ENCODE results near the gene AAK1. TPM values are rescaled to one million over a fixed set of nuclear protein-coding genes. Genes with fewer than 3 reads are reported as not detected.

Gene AAK1
- total RNA-seq, 1 experiment from 2014 or later, result 46.8 TPM

- Histone ChIP-seq H3K4me3 (ENCODE audit: low read length) (no peak overlapping the region), H4K20me1 (ENCODE audit: low read length) (no peaks in the 10 kb centered on the region), H2AFZ (ENCODE audit: low read length) (no peak overlapping the region), H3F3A (ENCODE audit: low read length, unreplicated experiment) (peaks cover 4% of the 10 kb centered on the region), H3K4me1 (ENCODE audit: insufficient read depth, low read length) (peaks cover 15% of the 10 kb centered on the region), H3K79me2 (ENCODE audit: low read length) (no peaks in the 10 kb centered on the region), H3K4me2 (ENCODE audit: low read length) (no peak overlapping the region), H3K9me2 (replicated peaks; ENCODE audit: low read length) (no peaks in the 10 kb centered on the region), H3K27me3 (ENCODE audit: low read length) (no peaks in the 10 kb centered on the region), H3K9me3 (ENCODE audit: low read length) (no peaks in the 10 kb centered on the region), H3K9ac (ENCODE audit: low read length) (no peak overlapping the region), H3K36me3 (ENCODE audit: low read depth, low read length) (no peaks in the 10 kb centered on the region), H3K27ac (ENCODE audit: low read length) (no peak overlapping the region)
- DNase-seq (no peak), ATAC-seq (no peak)
- TF ChIP-seq CTCF (conservative IDR thresholded peaks at IDR 0.05; ENCODE audit: low read depth, low read length), result no peak
- no peak for TF ChIP-seq EZH2phosphoT487 (IDR thresholded peaks at IDR 0.05; ENCODE audit: borderline replicate concordance, low read length)
- no peak for TF ChIP-seq EZH2 (IDR thresholded peaks at IDR 0.05; ENCODE audit: low read length, unreplicated experiment)
- intact Hi-C loops (cut with micrococcal nuclease), result no loop called here
- BruUV-seq (replicated peaks), result no TSS peak
- CTCF ChIA-PET, result no interaction called here
- POLR2A ChIA-PET (ENCODE audit: unreplicated experiment), result no interaction called here
These were observed 26.1 kb upstream of the AAK1 start for GRCh38 chr2:69669666-69670065.

GRCh38 chr2:69668598-69668997 lies 25.1 kb upstream of the AAK1 start:
- CTCF ChIA-PET, result interaction anchor here (1.0 kb wide), 1 partner anchor 56 kb away, joined by 3 read pairs; no protein-coding TSS in a partner anchor
- H3K27me3 ChIP-seq (ENCODE audit: low read length), result no peaks in the 10 kb centered on the region
- no peak overlapping the region for H3K4me2 ChIP-seq (ENCODE audit: low read length)
- H3K36me3 ChIP-seq (ENCODE audit: low read depth, low read length), result no peaks in the 10 kb centered on the region
- TF ChIP-seq CTCF (conservative IDR thresholded peaks at IDR 0.05; ENCODE audit: low read depth, low read length), result no peak
- no peak for TF ChIP-seq EZH2phosphoT487 (IDR thresholded peaks at IDR 0.05; ENCODE audit: borderline replicate concordance, low read length)
- no peak for TF ChIP-seq EZH2 (IDR thresholded peaks at IDR 0.05; ENCODE audit: low read length, unreplicated experiment)
- intact Hi-C loops (cut with micrococcal nuclease), result loop anchor here (1.0 kb wide), 1 partner anchor 16 kb away; no protein-coding TSS in a partner anchor
- ATAC-seq, result peak; percentile 8
- no peaks in the 10 kb centered on the region for H3K9me2 ChIP-seq (replicated peaks; ENCODE audit: low read length)
- peaks cover 15% of the 10 kb centered on the region for H3K4me1 ChIP-seq (ENCODE audit: insufficient read depth, low read length)
- no peak overlapping the region for H3K4me3 ChIP-seq (ENCODE audit: low read length)
- POLR2A ChIA-PET (ENCODE audit: unreplicated experiment), result no interaction called here
- no peaks in the 10 kb centered on the region for H3K9me3 ChIP-seq (ENCODE audit: low read length)
- no peak overlapping the region for H3K9ac ChIP-seq (ENCODE audit: low read length)
- peaks cover 4% of the 10 kb centered on the region for H3F3A ChIP-seq (ENCODE audit: low read length, unreplicated experiment)
- no peaks in the 10 kb centered on the region for H4K20me1 ChIP-seq (ENCODE audit: low read length)
- DNase-seq, result peak; percentile 26
- no TSS peak for BruUV-seq (replicated peaks)
- H3K79me2 ChIP-seq (ENCODE audit: low read length), result no peaks in the 10 kb centered on the region
- peak overlapping the region; percentile 12; the same call in 1 of the 2 replicates for H3K27ac ChIP-seq (ENCODE audit: low read length)
- H2AFZ ChIP-seq (ENCODE audit: low read length), result no peak overlapping the region

GRCh38 chr2:69667805-69668382 lies 24.4 kb upstream of the AAK1 start:
- H3K9me3 ChIP-seq (ENCODE audit: low read length), result no peaks in the 10 kb centered on the region
- CTCF ChIA-PET, result interaction anchor here (1.0 kb wide), 1 partner anchor 57 kb away, joined by 3 read pairs; no protein-coding TSS in a partner anchor
- no peaks in the 10 kb centered on the region for H3K27me3 ChIP-seq (ENCODE audit: low read length)
- ATAC-seq (peak; percentile 95), DNase-seq (peak; percentile 89)
- peak overlapping the region; percentile 45 for H3K27ac ChIP-seq (ENCODE audit: low read length)
- POLR2A ChIA-PET (ENCODE audit: unreplicated experiment), result no interaction called here
- no peaks in the 10 kb centered on the region for H3K9me2 ChIP-seq (replicated peaks; ENCODE audit: low read length)
- H3K4me2 ChIP-seq (ENCODE audit: low read length), result peak overlapping the region; percentile 49
- TF ChIP-seq EZH2 (IDR thresholded peaks at IDR 0.05; ENCODE audit: low read length, unreplicated experiment), result no peak
- no peak for TF ChIP-seq CTCF (conservative IDR thresholded peaks at IDR 0.05; ENCODE audit: low read depth, low read length)
- no peak for TF ChIP-seq EZH2phosphoT487 (IDR thresholded peaks at IDR 0.05; ENCODE audit: borderline replicate concordance, low read length)
- H3K4me1 ChIP-seq (ENCODE audit: insufficient read depth, low read length), result peaks cover 15% of the 10 kb centered on the region
- H4K20me1 ChIP-seq (ENCODE audit: low read length), result no peaks in the 10 kb centered on the region
- no TSS peak for BruUV-seq (replicated peaks)
- H2AFZ ChIP-seq (ENCODE audit: low read length), result no peak overlapping the region
- intact Hi-C loops (cut with micrococcal nuclease), result loop anchor here (1.0 kb wide), 1 partner anchor 16 kb away; no protein-coding TSS in a partner anchor
- no peaks in the 10 kb centered on the region for H3K36me3 ChIP-seq (ENCODE audit: low read depth, low read length)
- peaks cover 4% of the 10 kb centered on the region for H3F3A ChIP-seq (ENCODE audit: low read length, unreplicated experiment)
- no peak overlapping the region for H3K9ac ChIP-seq (ENCODE audit: low read length)
- no peaks in the 10 kb centered on the region for H3K79me2 ChIP-seq (ENCODE audit: low read length)
- H3K4me3 ChIP-seq (ENCODE audit: low read length), result no peak overlapping the region
